ENCODE measurements around the gene EGFLAM.

EGFLAM gene

GRCh38 chr5:38265546-38266179 lies 7.3 kb downstream of the EGFLAM start:
- peak; percentile 5 for DNase-seq (ENCODE audit: low read depth)

GRCh38 chr5:38267372-38267771 lies 9.0 kb downstream of the EGFLAM start:
- DNase-seq (ENCODE audit: low read depth): no peak

DNA sequence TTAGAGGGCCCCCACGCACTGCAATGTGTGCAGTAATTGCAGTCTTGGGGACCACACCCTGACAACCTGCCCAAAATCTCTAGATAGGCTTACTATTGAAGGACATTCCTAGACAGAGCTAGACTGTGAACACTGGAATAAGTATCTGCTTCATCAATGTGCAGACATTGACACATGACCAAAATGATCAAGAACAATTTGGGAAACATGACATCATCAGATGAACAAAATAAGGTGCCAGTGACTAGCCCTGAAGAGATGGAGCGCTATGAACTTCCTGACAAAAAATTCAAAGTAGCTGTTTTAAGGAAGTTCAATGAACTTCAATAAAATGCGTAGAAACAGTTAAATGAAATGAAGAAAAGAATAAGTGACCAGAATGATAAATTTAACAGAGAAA lies 15.3 kb downstream of the EGFLAM start:
- no peak for DNase-seq (ENCODE audit: low read depth)

DNA sequence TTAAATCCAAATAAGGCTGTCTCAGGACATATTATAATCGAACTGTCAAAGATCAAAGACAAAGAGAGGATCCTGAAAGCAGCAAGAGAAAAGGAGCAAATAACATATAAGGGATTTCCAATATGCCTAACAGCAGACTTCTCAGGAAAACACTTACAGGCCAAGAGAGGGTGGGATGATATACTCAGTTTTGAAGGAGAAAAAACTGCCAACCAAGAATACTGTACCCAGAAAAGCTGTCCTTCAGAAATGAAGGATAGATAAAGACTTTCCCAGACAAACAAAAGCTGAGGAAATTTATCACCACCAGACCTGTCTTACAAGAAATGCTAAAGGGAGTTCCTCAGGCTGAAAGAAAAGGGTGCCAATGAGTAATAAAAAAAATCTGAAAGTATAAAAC lies 16.0 kb downstream of the EGFLAM start:
- DNase-seq (ENCODE audit: low read depth): no peak

- no peak for DNase-seq (ENCODE audit: low read depth)
Observed at GRCh38 chr5:38284384-38284783, 26.0 kb downstream of the EGFLAM start.

DNA sequence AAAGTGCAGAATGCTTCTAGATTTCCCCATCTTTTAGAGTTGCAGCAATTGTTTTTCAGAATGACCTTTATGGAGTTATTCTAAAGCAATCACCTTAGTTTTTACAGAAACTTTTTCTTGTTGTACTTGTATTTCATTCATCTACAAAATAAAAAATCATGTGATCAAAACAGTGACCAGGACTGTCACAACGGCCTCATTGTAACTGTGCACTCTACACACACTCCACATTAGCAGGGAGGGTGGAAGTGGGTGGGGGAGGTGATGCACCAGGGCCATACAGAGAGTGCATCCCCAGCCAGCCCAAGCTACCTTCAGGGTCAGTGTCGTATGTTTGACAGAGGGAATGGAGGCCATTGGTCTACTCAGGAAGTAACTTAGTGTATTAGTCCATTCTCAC lies 26.9 kb downstream of the EGFLAM start:
- no peak for DNase-seq (ENCODE audit: low read depth)

DNA sequence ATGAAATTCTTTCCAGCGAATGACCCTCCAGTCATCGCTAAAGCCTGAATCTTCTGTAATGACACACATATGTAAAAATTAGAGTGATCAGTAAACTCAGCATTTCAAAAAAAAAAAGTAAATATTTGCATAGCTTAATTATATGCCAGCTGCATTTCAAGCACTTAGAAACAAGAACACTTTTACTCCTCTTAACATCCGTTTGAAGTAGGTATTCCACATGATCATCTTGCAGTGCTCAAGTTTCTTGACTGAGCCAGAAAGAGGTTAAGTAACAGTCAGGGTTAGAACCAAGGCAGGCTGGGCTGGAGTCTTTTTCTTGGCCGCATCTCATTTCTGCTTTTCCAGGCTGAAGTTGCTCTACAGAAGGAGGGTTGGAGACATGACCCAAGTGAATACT lies 27.6 kb downstream of the EGFLAM start:
- no peak for DNase-seq (ENCODE audit: low read depth)

DNA sequence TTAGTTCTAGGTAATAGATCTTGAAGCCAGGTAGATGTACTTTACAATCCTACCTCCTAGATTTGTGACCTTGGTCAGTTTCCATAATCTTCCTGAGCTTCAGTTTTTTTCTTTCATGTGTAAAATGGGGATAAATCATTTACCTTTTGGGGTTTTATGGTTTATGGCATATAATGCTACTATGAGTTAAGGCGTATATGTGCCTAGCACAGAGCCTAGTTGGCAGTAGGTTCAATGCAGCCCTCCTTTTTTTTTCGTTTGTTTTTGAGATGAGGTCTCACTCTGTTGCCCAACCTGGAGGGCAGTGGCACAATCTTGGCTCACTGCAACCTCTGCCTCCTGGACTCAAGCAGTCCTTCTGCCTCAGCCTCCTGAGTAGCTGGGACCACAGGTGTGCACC lies 28.8 kb downstream of the EGFLAM start:
- DNase-seq (ENCODE audit: low read depth): no peak

GRCh38 chr5:38289457-38289856 lies 31.1 kb downstream of the EGFLAM start:
- DNase-seq (ENCODE audit: low read depth): no peak

- DNase-seq (ENCODE audit: low read depth): no peak
Observed at GRCh38 chr5:38290028-38290653, 31.8 kb downstream of the EGFLAM start.

GRCh38 chr5:38291355-38291754 lies 33.0 kb downstream of the EGFLAM start:
- DNase-seq (ENCODE audit: low read depth): no peak

DNA sequence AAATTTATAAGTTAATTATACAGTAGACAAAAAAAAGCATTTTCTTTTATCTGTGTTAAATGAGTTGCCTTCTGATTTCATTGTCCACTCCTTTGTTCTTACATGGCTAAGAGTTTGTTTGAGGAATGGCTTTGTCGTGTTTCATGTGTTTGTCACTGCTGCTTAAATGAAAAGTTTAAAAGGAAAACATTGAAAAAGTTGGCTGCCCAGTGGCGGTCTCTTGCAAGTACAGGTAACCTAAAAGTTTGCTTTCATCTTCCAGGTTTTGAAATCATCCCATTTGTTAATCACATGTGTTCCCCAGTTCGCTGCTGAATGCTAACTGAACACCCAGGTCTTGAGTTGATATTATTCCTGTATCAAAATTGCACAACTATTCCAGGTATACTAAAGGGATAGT lies 33.9 kb downstream of the EGFLAM start:
- no peak for DNase-seq (ENCODE audit: low read depth)

GRCh38 chr5:38295751-38296150 lies 37.4 kb downstream of the EGFLAM start:
- no peak for DNase-seq (ENCODE audit: low read depth)

GRCh38 chr5:38297830-38298608 lies 39.7 kb downstream of the EGFLAM start:
- no peak for DNase-seq (ENCODE audit: low read depth)

DNA sequence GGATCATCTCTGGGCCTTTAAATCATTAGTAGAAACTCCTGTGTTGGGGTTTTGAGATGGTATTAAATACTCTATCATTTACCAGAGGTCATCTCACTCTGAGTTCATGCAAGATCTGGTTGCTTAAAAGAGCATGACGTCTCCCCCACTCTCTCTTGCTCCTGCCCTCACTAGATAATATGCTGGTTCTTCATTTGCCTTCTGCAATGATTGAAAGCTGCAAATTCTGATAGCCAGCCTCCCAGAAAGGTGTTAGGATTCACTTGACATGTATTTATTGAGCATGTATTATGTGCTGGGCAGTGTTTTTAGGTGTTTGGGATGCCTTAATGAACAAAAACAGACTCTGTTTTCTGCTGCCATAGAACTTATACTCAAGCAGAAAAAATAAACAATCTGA lies 41.2 kb downstream of the EGFLAM start:
- DNase-seq (ENCODE audit: low read depth): no peak

DNA sequence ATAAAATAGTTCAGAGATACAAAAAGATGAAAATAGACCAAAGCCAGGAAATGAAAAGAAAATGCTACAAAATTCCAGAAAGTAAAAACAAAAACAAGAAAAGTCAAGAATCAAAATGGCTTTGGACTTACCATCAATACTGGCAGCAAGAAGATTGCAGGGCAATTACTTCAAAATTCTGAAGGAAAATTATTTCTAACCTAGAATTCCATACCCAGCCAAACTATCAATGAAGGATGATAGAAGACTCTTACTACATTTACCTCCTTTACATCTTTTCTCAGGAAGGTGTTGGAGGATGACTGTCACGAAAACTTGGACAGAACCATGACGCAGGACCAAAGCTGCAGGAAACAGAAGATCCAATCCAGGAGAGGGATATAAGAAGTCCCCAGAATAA lies 46.8 kb downstream of the EGFLAM start:
- no peak for DNase-seq (ENCODE audit: low read depth)

- DNase-seq (ENCODE audit: low read depth): no peak
Observed at GRCh38 chr5:38307845-38308244, 49.5 kb downstream of the EGFLAM start.

- DNase-seq (ENCODE audit: low read depth): no peak
Observed at GRCh38 chr5:38316544-38317224, 58.3 kb downstream of the EGFLAM start.

GRCh38 chr5:38317868-38318267 lies 59.5 kb downstream of the EGFLAM start:
- DNase-seq (ENCODE audit: low read depth): no peak

- DNase-seq (ENCODE audit: low read depth): no peak
Observed at GRCh38 chr5:38319491-38319890, 61.1 kb downstream of the EGFLAM start.

DNA sequence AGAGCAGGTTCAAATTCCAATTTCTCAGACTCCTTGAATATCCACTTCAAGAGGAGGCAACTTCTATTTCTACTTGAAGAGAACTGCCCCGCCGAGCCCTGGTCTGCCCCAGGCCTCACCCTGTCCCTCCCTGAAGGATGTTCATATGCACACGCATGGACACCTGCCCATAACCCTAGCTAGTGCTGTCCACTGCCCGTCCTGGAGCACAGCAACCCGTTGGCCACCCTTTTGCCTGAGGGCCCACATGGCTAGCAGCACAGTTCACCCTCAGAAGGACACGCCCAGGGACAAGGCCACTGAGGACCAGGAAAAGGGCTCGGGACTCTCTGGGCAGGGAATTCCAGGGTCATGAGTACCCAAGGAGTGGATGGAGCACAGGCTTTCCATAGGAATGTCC lies 63.6 kb downstream of the EGFLAM start:
- no peak for DNase-seq (ENCODE audit: low read depth)

GRCh38 chr5:38323645-38324295 lies 65.4 kb downstream of the EGFLAM start:
- DNase-seq (ENCODE audit: low read depth): peak; percentile 37

Data from non-pigmented ciliary epithelial cell (primary cell).